ENCODE measurements around the gene MRPL51. TPM values are rescaled to one million over a fixed set of nuclear protein-coding genes. Genes with fewer than 3 reads are reported as not detected.
"Not testable (repeated sequence)": the region's sequence is repeated elsewhere in the genome, so short reads cannot be mapped to it uniquely, and the experiment has no call there.

The MRPL51 gene
- total RNA-seq, 1 donor from 2014 or later = 262 TPM

GRCh38 chr12:6526766-6527525 is 33.9 kb upstream of the MRPL51 start:
- Mint-ChIP-seq H3K9me3 (no peaks in the 10 kb centered on the region), H3K27me3 (ENCODE audit: low read depth) (no peaks in the 10 kb centered on the region), H3K4me3 (ENCODE audit: low read depth) (no peak overlapping the region), H3K36me3 (ENCODE audit: low read depth) (peaks cover 95% of the 10 kb centered on the region), H3K4me1 (ENCODE audit: low read depth) (peaks cover 6% of the 10 kb centered on the region), H3K27ac (no peak overlapping the region)
- intact Hi-C loops (cut with micrococcal nuclease) = no loop called here
- no peak for DNase-seq (ENCODE audit: low spot score)

DNA sequence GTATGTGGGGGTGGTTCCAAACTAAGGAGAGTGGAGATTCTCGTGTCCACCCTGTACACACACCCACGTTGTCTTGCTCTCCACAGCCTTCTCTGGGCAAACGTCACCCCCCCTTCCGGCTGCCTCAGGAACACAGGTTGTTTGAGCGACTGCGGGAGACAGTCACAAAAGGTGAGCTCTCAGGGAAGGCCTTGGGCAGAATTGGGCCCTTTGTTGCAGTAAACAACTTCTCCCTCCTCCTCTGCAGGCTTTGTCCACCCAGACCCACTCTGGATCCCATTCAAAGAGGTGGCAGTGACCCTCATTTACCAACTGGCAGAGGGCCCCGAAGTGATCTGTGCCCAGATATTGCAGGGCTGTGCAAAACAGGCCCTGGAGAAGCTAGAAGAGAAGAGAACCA is 33.1 kb upstream of the MRPL51 start:
- intact Hi-C loops (cut with micrococcal nuclease) = no loop called here
- H3K4me3 Mint-ChIP-seq (ENCODE audit: low read depth) = no peak overlapping the region
- H3K27me3 Mint-ChIP-seq (ENCODE audit: low read depth) = no peaks in the 10 kb centered on the region
- no peak for DNase-seq (ENCODE audit: low spot score)
- H3K27ac Mint-ChIP-seq = no peak overlapping the region
- peaks cover 96% of the 10 kb centered on the region for H3K36me3 Mint-ChIP-seq (ENCODE audit: low read depth)
- H3K4me1 Mint-ChIP-seq (ENCODE audit: low read depth) = peaks cover 4% of the 10 kb centered on the region
- H3K9me3 Mint-ChIP-seq = no peaks in the 10 kb centered on the region

- Mint-ChIP-seq H3K4me3 (ENCODE audit: low read depth) (no peak overlapping the region), H3K27me3 (ENCODE audit: low read depth) (no peaks in the 10 kb centered on the region), H3K27ac (no peak overlapping the region), H3K9me3 (no peaks in the 10 kb centered on the region), H3K4me1 (ENCODE audit: low read depth) (peaks cover 5% of the 10 kb centered on the region), H3K36me3 (ENCODE audit: low read depth) (peaks cover 92% of the 10 kb centered on the region)
- DNase-seq (ENCODE audit: low spot score) = no peak
- intact Hi-C loops (cut with micrococcal nuclease) = no loop called here
Observed at GRCh38 chr12:6524648-6525047, 31.6 kb upstream of the MRPL51 start.

DNA sequence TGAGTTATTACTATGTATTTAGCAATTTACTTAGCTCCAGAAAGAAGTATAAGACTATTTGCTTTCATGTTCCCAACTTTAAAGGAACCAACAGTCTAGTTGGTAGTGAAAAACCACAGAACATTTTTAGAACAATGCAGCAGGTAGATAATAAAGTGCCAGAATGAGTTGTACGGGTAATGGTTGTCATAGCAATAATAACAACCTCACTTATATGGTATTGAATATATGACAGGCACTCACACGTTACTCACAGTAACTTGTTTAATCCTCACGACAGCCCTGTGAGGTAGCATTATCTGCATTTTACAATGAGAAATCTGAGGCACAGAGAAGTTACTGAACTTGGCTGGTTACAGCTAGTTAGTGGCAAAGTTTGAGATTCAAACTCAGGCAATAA is 30.6 kb upstream of the MRPL51 start:
- no peaks in the 10 kb centered on the region for H3K9me3 Mint-ChIP-seq
- no peak overlapping the region for H3K4me3 Mint-ChIP-seq (ENCODE audit: low read depth)
- no peaks in the 10 kb centered on the region for H3K27me3 Mint-ChIP-seq (ENCODE audit: low read depth)
- H3K36me3 Mint-ChIP-seq (ENCODE audit: low read depth) = peaks cover 90% of the 10 kb centered on the region
- intact Hi-C loops (cut with micrococcal nuclease) = no loop called here
- no peak overlapping the region for H3K27ac Mint-ChIP-seq
- no peak for DNase-seq (ENCODE audit: low spot score)
- H3K4me1 Mint-ChIP-seq (ENCODE audit: low read depth) = peaks cover 5% of the 10 kb centered on the region

GRCh38 chr12:6522193-6522592 is 29.1 kb upstream of the MRPL51 start:
- Mint-ChIP-seq H3K4me3 (ENCODE audit: low read depth) (no peak overlapping the region), H3K4me1 (ENCODE audit: low read depth) (peaks cover 5% of the 10 kb centered on the region), H3K9me3 (no peaks in the 10 kb centered on the region), H3K27ac (no peak overlapping the region), H3K36me3 (ENCODE audit: low read depth) (peaks cover 83% of the 10 kb centered on the region), H3K27me3 (ENCODE audit: low read depth) (no peaks in the 10 kb centered on the region)
- no peak for DNase-seq (ENCODE audit: low spot score)
- intact Hi-C loops (cut with micrococcal nuclease) = no loop called here

- Mint-ChIP-seq H3K27me3 (ENCODE audit: low read depth) (no peaks in the 10 kb centered on the region), H3K9me3 (no peaks in the 10 kb centered on the region), H3K4me3 (ENCODE audit: low read depth) (no peak overlapping the region), H3K36me3 (ENCODE audit: low read depth) (peaks cover 77% of the 10 kb centered on the region), H3K27ac (peak overlapping the region; percentile 34), H3K4me1 (ENCODE audit: low read depth) (peaks cover 5% of the 10 kb centered on the region)
- intact Hi-C loops (cut with micrococcal nuclease) = no loop called here
- DNase-seq (ENCODE audit: low spot score) = no peak
Observed at GRCh38 chr12:6520186-6520585, 27.1 kb upstream of the MRPL51 start.

DNA sequence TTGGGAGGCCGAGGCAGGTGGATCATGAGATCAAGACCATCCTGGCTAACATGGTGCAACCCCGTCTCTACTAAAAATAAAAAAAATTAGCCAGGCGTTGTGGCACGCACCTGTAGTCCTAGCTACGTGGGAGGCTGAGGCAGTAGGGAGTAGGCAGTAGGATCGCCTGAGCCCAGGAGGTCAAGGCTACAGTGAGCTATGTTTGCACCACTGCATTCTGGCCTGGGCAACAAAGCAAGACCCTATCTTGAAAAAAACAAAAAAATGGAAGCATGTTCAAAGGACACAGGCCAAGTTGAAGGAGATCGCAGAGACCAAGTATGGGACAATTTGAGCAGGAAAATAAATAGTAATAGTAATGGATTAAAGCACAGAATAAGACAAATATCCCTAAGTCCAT is 15.0 kb upstream of the MRPL51 start:
- Mint-ChIP-seq H3K4me1 (ENCODE audit: low read depth) (peaks cover 14% of the 10 kb centered on the region), H3K36me3 (ENCODE audit: low read depth) (peaks cover 58% of the 10 kb centered on the region), H3K27me3 (ENCODE audit: low read depth) (no peaks in the 10 kb centered on the region), H3K4me3 (ENCODE audit: low read depth) (no peak overlapping the region), H3K9me3 (no peaks in the 10 kb centered on the region), H3K27ac (no peak overlapping the region)
- DNase-seq (ENCODE audit: low spot score) = no peak
- intact Hi-C loops (cut with micrococcal nuclease) = no loop called here

GRCh38 chr12:6507102-6507998 is 14.3 kb upstream of the MRPL51 start:
- Mint-ChIP-seq H3K27me3 (ENCODE audit: low read depth) (no peaks in the 10 kb centered on the region), H3K36me3 (ENCODE audit: low read depth) (peaks cover 52% of the 10 kb centered on the region), H3K9me3 (no peaks in the 10 kb centered on the region), H3K27ac (peak overlapping the region; percentile 61), H3K4me1 (ENCODE audit: low read depth) (peaks cover 14% of the 10 kb centered on the region), H3K4me3 (ENCODE audit: low read depth) (no peak overlapping the region)
- DNase-seq (ENCODE audit: low spot score) = no peak
- intact Hi-C loops (cut with micrococcal nuclease) = no loop called here

DNA sequence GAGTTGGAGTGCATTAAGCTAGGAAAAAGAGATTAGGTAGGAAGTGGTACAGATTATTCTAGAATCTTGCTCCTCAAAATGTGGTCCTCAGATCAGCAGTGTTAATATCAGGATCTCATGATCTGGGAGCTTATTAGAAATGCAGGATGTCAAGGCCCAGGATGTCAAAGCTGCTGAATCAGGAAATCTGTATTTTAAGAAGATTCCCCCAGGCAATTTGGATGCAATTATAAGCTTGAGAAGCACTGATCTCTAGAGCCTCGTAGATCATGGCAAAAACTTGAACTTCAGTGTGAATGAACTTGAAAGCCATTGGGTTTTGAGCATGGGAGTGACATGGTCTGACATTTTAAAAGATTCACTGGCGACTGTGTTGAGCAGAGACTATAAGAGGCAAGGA is 7.4 kb upstream of the MRPL51 start:
- peaks cover 13% of the 10 kb centered on the region for H3K4me1 Mint-ChIP-seq (ENCODE audit: low read depth)

DNA sequence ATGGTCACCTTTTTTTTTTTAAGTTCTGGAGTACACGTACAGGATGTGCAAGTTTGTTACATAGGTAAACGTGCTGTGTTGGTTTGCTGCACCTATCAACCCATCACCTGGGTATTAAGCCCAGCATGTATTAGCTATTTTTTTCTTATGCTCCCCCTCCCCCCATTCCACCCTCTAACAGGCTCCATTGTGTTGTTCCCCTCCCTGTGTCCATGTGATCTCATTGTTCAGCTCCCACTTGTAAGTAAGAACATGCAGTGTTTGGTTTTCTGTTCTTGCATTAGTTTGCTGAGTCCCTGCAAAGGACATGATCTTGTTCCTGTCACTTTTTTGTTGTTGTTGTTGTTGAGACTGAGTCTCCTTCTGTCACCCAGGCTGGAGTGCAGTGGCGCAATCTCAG is 4.2 kb upstream of the MRPL51 start:
- DNase-seq (ENCODE audit: low spot score); H3K27me3 Mint-ChIP-seq (ENCODE audit: low read depth); intact Hi-C loops (cut with micrococcal nuclease); H3K9me3 Mint-ChIP-seq: not testable (repeated sequence)
- Mint-ChIP-seq H3K36me3 (ENCODE audit: low read depth) (peaks cover 44% of the 10 kb centered on the region), H3K4me1 (ENCODE audit: low read depth) (peaks cover 24% of the 10 kb centered on the region), H3K4me3 (ENCODE audit: low read depth) (peak overlapping the region; percentile 7), H3K27ac (peak overlapping the region; percentile 15)

More for the DNA sequence above, 7.4 kb upstream of the MRPL51 start:
- no peaks in the 10 kb centered on the region for H3K9me3 Mint-ChIP-seq
- intact Hi-C loops (cut with micrococcal nuclease) = no loop called here
- H3K4me3 Mint-ChIP-seq (ENCODE audit: low read depth) = no peak overlapping the region
- H3K36me3 Mint-ChIP-seq (ENCODE audit: low read depth) = peaks cover 35% of the 10 kb centered on the region
- DNase-seq (ENCODE audit: low spot score) = no peak
- H3K27me3 Mint-ChIP-seq (ENCODE audit: low read depth) = no peaks in the 10 kb centered on the region
- no peak overlapping the region for H3K27ac Mint-ChIP-seq

DNA sequence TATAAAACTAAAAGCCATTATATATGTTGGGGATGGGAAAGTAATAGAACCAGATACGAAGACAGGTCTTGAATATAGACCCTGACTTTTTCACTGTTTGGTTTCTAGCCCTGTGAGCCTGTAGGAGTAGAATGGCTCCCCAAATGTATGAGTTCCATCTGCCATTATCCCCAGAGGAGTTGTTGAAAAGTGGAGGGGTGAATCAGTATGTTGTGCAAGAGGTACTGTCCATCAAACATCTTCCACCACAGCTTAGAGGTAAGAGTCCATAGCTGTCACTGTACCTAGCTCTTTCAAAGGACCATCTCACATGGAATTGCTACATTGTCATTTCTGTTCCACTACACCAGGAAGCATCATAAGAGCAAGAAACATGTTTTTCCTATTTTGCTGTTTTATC is 1.9 kb upstream of the MRPL51 start:
- intact Hi-C loops (cut with micrococcal nuclease) = loop anchor here (1.0 to 5.0 kb wide), 5 partner anchors 39 to 357 kb away; partner anchors contain the start of genes CDCA3, GAPDH, ING4 and USP5
- DNase-seq (ENCODE audit: low spot score) = no peak
- Mint-ChIP-seq H3K4me3 (ENCODE audit: low read depth) (peak overlapping the region; percentile 93), H3K27me3 (ENCODE audit: low read depth) (no peaks in the 10 kb centered on the region), H3K27ac (peak overlapping the region; percentile 97), H3K9me3 (no peaks in the 10 kb centered on the region), H3K36me3 (ENCODE audit: low read depth) (peaks cover 58% of the 10 kb centered on the region), H3K4me1 (ENCODE audit: low read depth) (peaks cover 29% of the 10 kb centered on the region)

DNA sequence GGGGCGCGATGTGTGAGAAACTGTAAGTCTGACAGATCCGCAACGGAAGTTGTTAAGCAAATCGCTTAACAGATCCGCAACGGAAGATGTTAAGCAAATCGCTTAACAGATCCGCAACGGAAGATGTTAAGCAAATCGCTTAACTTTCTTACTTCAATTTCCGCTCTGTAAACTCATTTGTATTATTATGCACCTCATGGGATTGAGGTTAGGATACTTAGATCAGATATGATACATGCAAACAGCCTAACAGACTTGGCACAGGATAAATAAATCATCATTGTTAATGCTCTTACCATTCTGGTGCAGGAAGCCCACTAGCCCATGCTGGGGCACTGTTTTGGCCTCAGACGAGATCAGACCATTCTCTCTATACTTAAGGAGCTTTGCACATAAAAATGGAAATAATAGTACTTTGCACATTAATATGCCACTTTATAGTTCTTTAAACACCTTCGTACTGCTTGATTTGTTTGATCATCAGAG is 1.2 kb upstream of the MRPL51 start:
- no peaks in the 10 kb centered on the region for H3K27me3 Mint-ChIP-seq (ENCODE audit: low read depth)
- H3K36me3 Mint-ChIP-seq (ENCODE audit: low read depth) = peaks cover 58% of the 10 kb centered on the region
- no peak for DNase-seq (ENCODE audit: low spot score)
- peak overlapping the region; percentile 97 for H3K27ac Mint-ChIP-seq
- peaks cover 29% of the 10 kb centered on the region for H3K4me1 Mint-ChIP-seq (ENCODE audit: low read depth)
- no peaks in the 10 kb centered on the region for H3K9me3 Mint-ChIP-seq
- H3K4me3 Mint-ChIP-seq (ENCODE audit: low read depth) = peak overlapping the region; percentile 93
- intact Hi-C loops (cut with micrococcal nuclease) = loop anchor here (1.0 to 5.0 kb wide), 5 partner anchors 40 to 358 kb away; partner anchors contain the start of genes CDCA3, GAPDH, ING4 and USP5
